CD4-positive, alpha-beta T cell treated with Interleukin-10 for 1 hour (primary cell): ENCODE results near the gene TAX1BP1.
"Not testable (repeated sequence)": the region's sequence is repeated elsewhere in the genome, so short reads cannot be mapped to it uniquely, and the experiment has no call there.

ENCODE experiments used
- DNase-seq: peaks from one replicate; pipeline ENCODE4 v3.0.0-alpha.2; 2020

Gene TAX1BP1

DNA sequence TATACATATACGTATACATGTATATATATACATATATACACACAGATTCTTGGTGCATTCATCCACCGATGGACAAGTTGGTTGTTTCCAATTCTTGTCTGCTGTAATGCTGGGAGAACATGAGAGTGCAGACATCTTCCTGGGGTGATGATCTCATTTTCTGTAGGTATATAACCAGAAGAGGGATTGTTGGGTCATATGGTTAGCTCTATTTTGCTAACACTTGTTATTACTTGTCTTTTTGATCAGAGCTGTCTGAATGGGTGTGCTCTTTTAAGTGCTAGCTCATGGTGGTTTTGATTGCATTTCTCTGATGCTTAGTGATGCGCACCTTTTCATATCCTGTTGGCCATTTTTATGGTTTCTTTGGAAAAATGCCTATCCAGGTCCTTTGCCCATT, 106.4 kb downstream of the TAX1BP1 start:
- DNase-seq = no peak

DNA sequence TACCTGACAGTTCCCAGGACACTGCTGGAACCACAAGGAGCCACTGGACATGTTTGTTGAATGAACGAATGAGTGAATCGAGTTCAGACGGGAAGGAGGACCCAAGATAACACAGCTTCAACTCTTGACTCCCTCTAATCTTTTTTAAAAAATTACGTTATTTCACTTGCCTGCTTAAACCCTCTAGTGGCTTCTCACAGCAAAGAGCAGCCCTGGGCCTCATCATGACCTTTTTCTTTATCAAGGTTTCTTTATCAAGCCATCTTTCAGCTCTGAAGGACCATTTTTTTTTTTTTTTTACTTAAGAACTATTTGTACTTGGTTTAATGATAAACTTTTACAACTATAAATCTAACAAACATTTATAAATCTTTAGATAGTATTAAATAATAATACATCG, 110.6 kb downstream of the TAX1BP1 start:
- DNase-seq = no peak

- not testable (repeated sequence) for DNase-seq
Measured at GRCh38 chr7:27856703-27857485, 116.9 kb downstream of the TAX1BP1 start.

- no peak for DNase-seq
Measured at GRCh38 chr7:27860800-27861199, 120.8 kb downstream of the TAX1BP1 start.

DNA sequence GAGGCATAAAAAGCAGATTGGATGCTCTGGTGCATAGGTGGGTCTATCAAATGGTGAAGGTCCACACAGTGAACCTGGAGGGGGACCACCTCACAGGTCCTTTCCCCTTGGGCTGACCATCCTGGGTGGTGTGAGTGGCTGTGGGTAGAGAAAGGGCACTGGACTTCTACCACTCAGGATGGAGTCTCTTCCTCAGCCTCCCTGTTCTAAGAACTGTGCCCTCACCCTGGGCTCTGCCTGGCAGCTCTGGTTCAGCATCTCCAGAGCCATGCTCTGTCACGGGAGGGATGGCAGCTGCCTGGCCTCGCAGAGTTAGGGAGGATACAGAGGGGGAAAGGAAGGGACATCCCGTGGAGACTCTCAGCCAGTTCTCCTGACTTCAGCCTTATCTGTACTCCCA, 121.8 kb downstream of the TAX1BP1 start:
- DNase-seq = no peak

- no peak for DNase-seq
Measured at GRCh38 chr7:27863880-27864279, 123.9 kb downstream of the TAX1BP1 start.

GRCh38 chr7:27866256-27866655, 126.3 kb downstream of the TAX1BP1 start:
- no peak for DNase-seq

- DNase-seq = no peak
Measured at GRCh38 chr7:27866828-27867672, 127.1 kb downstream of the TAX1BP1 start.

DNA sequence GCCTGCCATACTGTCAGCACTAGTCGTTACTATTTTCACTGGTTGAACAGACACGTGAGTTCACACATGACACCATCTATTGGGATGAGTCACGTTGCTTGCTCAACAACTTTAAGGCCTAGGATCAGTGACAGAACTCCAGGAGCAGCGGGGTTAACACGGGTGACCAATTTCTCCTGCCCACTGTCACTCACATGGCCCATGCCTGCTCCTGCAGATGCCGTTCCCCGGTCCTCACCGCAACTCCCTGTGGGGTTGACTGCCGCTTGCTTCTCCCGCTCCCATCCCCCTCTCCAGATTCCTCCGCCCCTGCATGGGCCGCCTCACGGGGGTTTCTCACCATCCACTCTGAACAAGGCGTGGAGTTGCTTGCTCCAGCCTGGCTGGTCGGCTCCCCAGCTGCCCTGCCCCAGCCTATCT, 128.2 kb downstream of the TAX1BP1 start:
- no peak for DNase-seq

DNA sequence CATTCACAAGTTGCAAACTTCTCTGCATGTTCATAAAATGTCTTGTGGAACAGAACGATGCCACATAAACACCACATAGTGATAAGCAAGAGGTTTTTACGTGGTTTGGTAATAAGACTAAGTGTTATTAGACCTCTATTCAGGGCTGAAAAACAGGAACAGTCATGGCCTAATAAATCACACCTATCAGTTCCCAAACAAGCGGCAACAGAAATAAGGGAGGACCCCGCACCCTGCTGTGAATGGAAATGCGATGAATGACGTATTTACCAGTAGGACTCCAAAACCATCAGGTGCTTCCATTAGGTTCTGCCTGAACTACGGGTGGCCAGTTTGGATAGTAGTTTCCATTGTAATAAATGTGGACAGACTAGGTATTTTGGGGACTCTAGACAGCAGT, 129.1 kb downstream of the TAX1BP1 start:
- DNase-seq = no peak

- no peak for DNase-seq
Measured at GRCh38 chr7:27870595-27870994, 130.6 kb downstream of the TAX1BP1 start.

- no peak for DNase-seq
Measured at GRCh38 chr7:27871086-27871485, 131.1 kb downstream of the TAX1BP1 start.

DNA sequence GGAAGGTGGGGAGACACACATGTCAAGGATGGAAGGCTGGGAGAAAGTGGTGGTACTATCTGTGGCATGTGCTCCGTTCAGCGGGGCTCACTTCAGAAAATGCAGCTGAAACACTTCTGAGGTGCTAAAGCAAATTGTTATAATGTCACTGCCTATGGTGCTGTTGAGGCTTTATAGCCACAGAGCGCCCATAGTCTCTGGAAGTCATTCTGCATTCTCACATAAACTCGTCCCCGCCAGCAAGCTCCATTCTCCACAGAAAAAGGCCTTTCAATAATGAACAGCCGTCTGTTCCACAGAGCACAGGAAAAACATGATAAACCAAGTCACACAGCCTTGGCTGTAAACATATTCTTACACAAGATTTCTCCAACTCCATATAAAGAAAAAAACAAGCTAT, 131.9 kb downstream of the TAX1BP1 start:
- no peak for DNase-seq

GRCh38 chr7:27872356-27873275, 132.7 kb downstream of the TAX1BP1 start:
- no peak for DNase-seq

- DNase-seq = no peak
Measured at GRCh38 chr7:27873981-27874957, 134.3 kb downstream of the TAX1BP1 start.

DNA sequence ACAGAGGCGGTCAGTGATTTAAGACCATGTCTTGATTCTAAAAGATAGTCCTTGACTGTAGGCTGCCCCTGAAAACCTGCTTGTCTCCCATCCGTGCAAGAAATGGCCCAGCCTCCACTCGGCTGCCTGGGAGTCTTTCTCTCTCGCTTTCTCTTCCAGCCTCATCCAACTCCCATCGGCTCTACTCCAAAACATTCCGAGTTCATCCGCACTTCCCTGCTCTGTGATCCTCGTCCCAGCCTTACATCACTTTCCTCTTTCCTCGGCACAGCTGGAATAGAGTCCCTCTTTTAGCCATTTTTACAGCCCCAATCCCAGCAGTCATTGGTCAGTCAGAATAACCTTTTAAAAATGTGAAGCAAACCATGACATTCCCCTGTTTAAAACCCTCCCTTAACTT, 135.1 kb downstream of the TAX1BP1 start:
- no peak for DNase-seq

GRCh38 chr7:27875832-27876231, 135.9 kb downstream of the TAX1BP1 start:
- DNase-seq = no peak

- no peak for DNase-seq
Measured at GRCh38 chr7:27876756-27877155, 136.8 kb downstream of the TAX1BP1 start.
